ENCODE data around the gene MATR3. TPM values are rescaled to one million over a fixed set of nuclear protein-coding genes. Genes with fewer than 3 reads are reported as not detected.

MATR3 gene
- polyA plus RNA-seq, 1 donor (not counting 4 experiments of a cell fraction or from before 2014, with no cell fraction given) = 122 TPM

GRCh38 chr5:139296198-139296597 lies 2.7 kb downstream of the MATR3 start:
- Histone ChIP-seq H3K9me3 (ENCODE audit: control insufficient read depth, low read depth, low read length) (no peaks in the 10 kb centered on the region), H3K27ac (ENCODE audit: control insufficient read depth, insufficient read depth, low read length) (no peak overlapping the region), H4K20me1 (ENCODE audit: control insufficient read depth, extremely low read depth, insufficient read depth, low read length) (peaks cover 51% of the 10 kb centered on the region), H3K4me3 (ENCODE audit: control insufficient read depth in 2 of 3, extremely low read depth in 1 of 3, insufficient read depth in 2 of 3, low read depth in 1 of 3, low read length in 3 of 3) (no peak overlapping the region), H3K9ac (ENCODE audit: control insufficient read depth, extremely low read depth, insufficient read depth, low read length) (no peak overlapping the region), H3K4me1 (ENCODE audit: control insufficient read depth, extremely low read depth, insufficient read depth, low read length) (peaks cover 17% of the 10 kb centered on the region), H3K9me1 (ENCODE audit: control insufficient read depth, extremely low read depth, insufficient read depth, low read length) (peaks cover 8% of the 10 kb centered on the region), H3K27me3 (ENCODE audit: control insufficient read depth, extremely low read depth, insufficient read depth, low read length) (no peaks in the 10 kb centered on the region), H3K4me2 (ENCODE audit: control insufficient read depth, extremely low read depth, insufficient read depth, low read depth, low read length) (no peak overlapping the region), H3K79me2 (ENCODE audit: control insufficient read depth, insufficient read depth, low read length) (peaks cover 77% of the 10 kb centered on the region), H3K36me3 (ENCODE audit: control insufficient read depth in 2 of 2, extremely low read depth in 1 of 2, insufficient read depth in 2 of 2, low read length in 2 of 2) (peaks cover 0 to 4% of the 10 kb centered on the region in 2 experiments), H2AFZ (ENCODE audit: control insufficient read depth, low read length) (no peak overlapping the region)
- TF ChIP-seq CTCF (optimal IDR thresholded peaks at IDR 0.05 in 1 of 3, IDR thresholded peaks at IDR 0.05 in 1 of 3, conservative IDR thresholded peaks at IDR 0.05 in 1 of 3; ENCODE audit: extremely low read depth in 1 of 3, insufficient read depth in 2 of 3, low read length in 3 of 3) (no peak), EZH2 (IDR thresholded peaks at IDR 0.05; ENCODE audit: low read length) (no peak)
- FAIRE-seq (no peak), DNase-seq (ENCODE audit: low read depth, low spot score) (no peak)
- dilution Hi-C loops (cut with MboI; ENCODE audit: extremely low pct_ligation_motif_present, low sequenced_read_pairs) = no loop called here

- H3K36me3 ChIP-seq (ENCODE audit: control insufficient read depth in 2 of 2, extremely low read depth in 1 of 2, insufficient read depth in 2 of 2, low read length in 2 of 2) = peaks cover 0 to 4% of the 10 kb centered on the region in 2 experiments
- peaks cover 8% of the 10 kb centered on the region for H3K9me1 ChIP-seq (ENCODE audit: control insufficient read depth, extremely low read depth, insufficient read depth, low read length)
- H3K27ac ChIP-seq (ENCODE audit: control insufficient read depth, insufficient read depth, low read length) = no peak overlapping the region
- peaks cover 51% of the 10 kb centered on the region for H4K20me1 ChIP-seq (ENCODE audit: control insufficient read depth, extremely low read depth, insufficient read depth, low read length)
- peak overlapping the region; percentile 32 for H3K4me2 ChIP-seq (ENCODE audit: control insufficient read depth, extremely low read depth, insufficient read depth, low read depth, low read length)
- no peaks in the 10 kb centered on the region for H3K27me3 ChIP-seq (ENCODE audit: control insufficient read depth, extremely low read depth, insufficient read depth, low read length)
- FAIRE-seq (no peak), DNase-seq (ENCODE audit: low read depth, low spot score) (no peak)
- TF ChIP-seq EZH2 (IDR thresholded peaks at IDR 0.05; ENCODE audit: low read length) (no peak), CTCF (optimal IDR thresholded peaks at IDR 0.05 in 1 of 3, IDR thresholded peaks at IDR 0.05 in 1 of 3, conservative IDR thresholded peaks at IDR 0.05 in 1 of 3; ENCODE audit: extremely low read depth in 1 of 3, insufficient read depth in 2 of 3, low read length in 3 of 3) (no peak)
- H3K9me3 ChIP-seq (ENCODE audit: control insufficient read depth, low read depth, low read length) = no peaks in the 10 kb centered on the region
- no peak overlapping the region for H2AFZ ChIP-seq (ENCODE audit: control insufficient read depth, low read length)
- no peak overlapping the region for H3K9ac ChIP-seq (ENCODE audit: control insufficient read depth, extremely low read depth, insufficient read depth, low read length)
- peaks cover 21% of the 10 kb centered on the region for H3K4me1 ChIP-seq (ENCODE audit: control insufficient read depth, extremely low read depth, insufficient read depth, low read length)
- dilution Hi-C loops (cut with MboI; ENCODE audit: extremely low pct_ligation_motif_present, low sequenced_read_pairs) = no loop called here
- H3K4me3 ChIP-seq (ENCODE audit: control insufficient read depth in 2 of 3, extremely low read depth in 1 of 3, insufficient read depth in 2 of 3, low read depth in 1 of 3, low read length in 3 of 3) = no peak overlapping the region
- peaks cover 84% of the 10 kb centered on the region for H3K79me2 ChIP-seq (ENCODE audit: control insufficient read depth, insufficient read depth, low read length)
Observed at GRCh38 chr5:139296862-139297326, 3.4 kb downstream of the MATR3 start.
